ENCODE data around the gene EME2. TPM values are rescaled to one million over a fixed set of nuclear protein-coding genes. Genes with fewer than 3 reads are reported as not detected.
"Not testable (repeated sequence)": the region's sequence is repeated elsewhere in the genome, so short reads cannot be mapped to it uniquely, and the experiment has no call there.

Gene EME2
- total RNA-seq, 1 experiment from 2014 or later: 7.3 TPM

DNA sequence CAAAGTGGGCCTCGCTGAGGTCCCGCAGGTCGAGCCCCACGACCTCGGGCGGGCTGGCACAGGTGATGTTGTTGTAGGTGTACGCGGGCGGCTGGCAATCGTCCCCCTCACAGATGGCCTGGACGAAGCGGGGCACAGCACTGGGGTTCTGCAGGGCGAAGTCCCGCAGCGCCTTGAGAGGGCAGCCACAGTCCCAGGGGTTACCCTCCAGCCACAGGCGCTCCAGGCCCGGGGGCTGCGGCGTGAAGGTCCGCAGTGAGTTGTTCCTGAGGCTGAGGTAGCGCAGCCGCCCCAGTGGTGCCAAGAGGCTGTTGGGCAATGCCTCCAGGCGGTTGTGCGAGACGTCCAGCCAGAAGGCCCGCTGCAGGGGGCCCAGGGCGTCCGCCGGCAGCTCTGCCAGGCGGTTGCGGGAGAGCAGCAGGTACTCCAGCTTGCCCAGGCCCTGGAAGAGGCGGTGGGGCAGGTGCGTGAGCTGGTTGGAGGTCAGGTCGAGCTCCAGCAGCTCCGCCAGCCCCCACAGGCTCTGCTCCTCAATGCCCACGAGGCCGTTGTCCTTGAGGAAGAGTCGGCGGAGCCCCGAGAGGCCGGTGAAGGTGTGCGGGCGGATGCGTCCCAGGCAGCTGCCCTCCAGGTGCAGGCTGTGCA is 18.1 kb downstream of the EME2 start:
- no peak for DNase-seq (ENCODE audit: low read depth)

DNA sequence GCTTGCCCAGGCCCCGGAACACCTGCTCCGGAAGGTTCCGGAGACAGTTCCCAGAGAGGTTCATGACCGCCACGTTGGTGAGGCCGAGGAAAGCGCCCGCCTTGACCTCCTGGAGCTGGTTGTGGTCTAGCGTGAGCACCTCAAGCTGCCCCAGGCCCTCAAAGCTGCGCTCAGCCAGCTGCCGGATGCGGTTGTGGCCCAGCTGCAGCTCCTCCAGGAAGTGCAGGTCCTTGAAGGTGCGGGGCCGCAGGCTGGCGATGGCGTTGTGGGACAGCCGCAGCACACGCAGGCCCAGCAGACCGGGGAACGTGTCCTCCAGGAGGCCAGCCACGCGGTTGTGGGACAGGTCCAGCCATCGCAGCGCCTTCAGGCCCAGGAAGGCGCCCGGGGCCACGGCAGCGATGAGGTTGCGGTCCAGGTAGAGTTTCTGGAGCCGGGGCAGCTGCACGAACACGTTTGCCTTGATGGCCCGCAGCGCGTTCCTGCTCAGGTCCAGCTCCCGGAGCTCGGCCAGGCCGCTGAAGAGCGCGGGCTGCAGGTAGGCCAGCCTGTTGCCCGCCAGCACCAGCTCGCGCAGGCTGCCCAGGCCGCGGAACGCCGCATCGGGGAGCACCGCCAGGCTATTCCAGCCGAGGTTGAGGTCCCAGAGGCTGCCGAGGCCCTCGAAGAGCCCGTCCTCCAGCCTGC is 18.8 kb downstream of the EME2 start:
- DNase-seq (ENCODE audit: low read depth): no peak

DNA sequence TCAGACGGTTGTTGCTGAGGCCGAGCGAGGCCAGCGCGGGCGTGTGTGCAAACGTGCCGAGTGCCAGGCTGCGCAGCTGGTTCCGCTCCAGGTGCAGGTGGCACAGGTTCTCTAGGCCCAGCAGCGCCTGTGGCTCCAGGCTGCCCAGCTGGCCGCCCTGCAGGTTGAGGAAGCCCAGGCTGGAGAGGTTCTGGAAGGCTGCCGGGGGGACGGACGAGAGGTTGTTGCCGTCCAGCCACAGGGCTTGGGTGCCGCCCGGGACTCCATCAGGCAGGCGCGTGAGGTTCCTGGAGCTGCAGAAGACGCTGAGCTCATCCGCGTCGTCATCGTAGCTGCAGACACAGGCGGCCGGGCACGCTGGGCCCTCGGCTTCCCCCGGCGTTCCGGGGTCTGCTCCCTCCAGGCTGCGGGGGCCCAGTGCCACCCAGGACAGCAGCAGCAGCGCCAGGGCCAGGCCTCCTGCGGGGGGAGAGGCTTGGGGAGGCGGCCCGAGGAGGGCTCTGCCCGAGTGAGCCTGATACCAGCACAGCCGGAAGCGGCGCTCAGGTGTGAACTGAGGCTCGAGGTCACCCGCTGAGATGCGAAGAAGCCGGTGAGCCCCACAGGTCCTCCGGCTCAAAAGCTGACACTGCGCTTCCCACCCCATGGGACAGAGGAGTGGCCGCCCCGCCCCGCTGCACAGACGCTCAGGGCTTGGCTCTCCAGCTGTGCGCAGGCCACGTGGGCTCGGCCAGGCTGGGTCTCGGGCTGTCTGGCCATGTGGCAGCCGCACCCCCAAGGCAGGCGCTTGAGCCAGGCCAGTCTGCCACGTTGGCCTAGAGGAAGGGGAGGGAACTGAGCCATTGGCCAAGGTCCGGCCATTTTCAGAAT is 19.6 kb downstream of the EME2 start:
- no peak for DNase-seq (ENCODE audit: low read depth)

DNA sequence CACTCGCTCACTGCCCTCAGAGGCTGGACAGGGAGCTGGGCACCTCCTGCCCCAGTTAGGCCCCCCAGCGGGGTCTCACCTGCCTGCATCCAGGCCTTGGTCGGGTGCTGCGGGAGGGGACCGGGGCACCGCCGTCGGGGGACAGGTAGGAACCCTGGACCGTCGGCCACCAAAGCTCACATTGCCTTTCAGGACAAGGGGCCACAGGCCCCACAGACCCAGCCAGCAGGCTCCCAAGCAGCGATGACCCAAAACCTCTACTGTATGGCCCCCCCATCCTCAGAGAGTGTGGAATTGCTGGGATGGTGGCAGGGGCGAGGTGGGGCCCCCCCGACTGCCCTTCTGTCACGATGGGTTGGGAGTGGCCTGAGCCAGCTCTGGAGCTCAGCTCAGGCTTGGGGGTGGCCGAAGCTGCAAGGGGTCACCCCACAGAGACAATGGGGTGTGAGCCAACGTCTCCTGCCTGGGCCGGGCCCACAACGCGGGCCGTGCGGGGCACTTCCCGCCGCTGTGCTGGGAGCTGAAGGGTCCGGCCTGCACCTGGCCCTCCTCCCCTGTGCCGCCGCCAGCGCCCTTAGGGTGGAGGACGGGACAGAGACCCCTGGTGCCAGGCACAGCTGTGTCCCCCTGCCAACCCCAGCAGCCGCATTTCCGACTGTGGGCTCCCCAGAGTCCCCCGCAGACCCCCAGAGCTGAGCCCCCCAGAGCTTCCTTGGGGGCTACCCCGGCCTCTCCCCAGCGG is 20.4 kb downstream of the EME2 start:
- no peak for DNase-seq (ENCODE audit: low read depth)

DNA sequence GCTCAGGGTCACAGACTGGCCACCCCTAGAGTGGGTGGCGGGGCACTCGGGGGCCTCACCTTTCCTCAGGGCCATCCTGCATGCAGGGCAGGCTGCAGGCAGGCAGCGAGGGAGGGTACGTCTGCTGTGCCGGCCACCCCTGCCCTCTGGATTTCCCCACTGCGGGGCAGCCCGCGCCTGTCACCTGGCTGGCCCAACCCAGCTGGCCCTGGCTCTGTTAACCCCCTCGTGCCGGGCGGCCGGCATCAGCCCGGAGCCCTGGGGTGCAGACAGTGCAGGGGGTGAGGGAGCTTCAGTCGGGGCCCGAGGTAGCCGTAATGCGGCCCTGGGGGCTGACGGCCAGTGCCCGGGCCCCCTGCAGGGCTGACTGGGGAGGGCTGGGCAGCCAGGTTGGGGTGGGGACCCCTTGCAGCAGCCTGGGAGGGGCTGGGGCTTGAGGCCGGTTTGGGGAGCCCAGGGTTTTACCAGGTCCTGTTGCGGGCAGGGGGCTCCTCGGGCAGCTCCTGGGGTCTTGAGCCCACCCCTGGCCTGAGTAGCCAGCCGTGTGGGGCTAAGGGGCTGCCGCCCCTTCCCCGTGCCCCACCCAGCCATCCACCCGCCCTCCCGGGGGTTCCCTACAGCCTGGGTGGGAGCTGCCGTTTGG is 21.1 kb downstream of the EME2 start, which contains the start of gene IGFALS:
Gene IGFALS, minus strand, starts transcription at position 128 of the 643 bp plus-strand sequence. Its CDS starts 53 bp downstream, at position 75.
- DNase-seq (ENCODE audit: low read depth): no peak

DNA sequence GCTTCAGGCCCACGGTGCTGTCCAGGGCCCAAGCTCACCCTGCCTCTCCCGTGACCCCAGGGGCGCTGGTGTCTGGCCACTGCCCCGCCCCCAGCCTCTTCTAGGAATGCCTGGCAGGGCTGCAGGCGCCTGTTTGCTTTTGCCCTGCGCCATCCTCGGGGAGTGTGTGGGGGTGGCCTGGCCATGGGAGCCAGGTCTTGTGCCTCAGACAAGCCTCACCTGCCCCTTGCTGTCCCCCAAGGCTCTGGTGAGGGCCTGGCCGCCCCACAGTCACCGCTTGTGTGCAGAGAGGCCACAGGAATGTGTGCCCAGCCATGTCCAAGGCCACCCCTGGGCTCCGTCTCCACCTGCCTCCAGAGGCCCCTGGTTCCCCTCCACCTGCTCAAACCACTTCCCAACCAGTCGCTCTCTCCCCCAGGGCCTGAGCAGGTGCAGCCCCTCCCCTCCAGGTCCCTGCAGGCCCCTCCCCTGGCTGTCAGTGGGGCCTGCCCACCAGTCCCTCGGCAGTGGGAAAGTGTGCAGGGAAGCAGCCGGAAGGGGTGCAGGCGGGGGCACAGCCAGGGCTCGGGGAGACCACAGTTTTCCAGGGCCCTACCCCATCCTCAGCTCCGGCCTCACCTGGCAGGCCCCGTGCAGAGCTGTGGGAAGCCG is 21.7 kb downstream of the EME2 start:
- DNase-seq (ENCODE audit: low read depth): no peak

DNA sequence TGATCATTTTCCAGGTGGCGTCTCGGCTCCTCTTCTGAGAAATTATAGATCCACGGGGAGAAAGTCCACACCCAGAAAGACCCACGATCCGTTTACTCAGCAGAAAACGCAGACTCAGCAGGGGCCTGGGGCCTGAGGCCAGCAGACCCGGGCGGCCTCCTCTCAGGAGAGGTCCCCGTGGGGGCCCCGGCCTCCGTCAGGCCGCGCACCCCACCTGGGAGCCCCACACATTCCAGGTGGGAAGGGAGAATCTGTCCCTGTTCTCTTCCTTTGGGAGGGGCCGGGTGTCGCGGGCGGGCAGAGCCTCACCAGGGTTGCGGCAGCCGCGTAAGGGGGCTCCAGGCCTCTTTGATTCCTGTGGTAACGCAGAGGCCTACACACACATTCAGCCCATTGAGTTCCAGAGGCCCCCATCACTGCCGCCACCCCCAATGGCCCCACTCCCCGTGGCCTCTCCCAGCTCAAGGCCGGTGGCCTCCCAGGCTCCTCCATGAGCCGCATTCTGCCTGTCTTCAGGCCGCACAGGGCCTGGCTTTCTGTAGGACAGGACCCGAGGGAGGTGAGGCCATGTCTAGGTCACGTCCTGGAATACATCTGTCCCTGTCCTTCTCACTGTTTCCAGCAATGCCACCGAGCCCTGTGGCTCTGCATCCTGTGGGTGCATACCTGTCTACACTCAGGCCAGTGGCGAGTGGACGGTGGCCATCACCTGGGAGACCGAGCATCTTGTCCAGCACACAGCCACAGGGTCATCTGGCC is 22.5 kb downstream of the EME2 start:
- no peak for DNase-seq (ENCODE audit: low read depth)

DNA sequence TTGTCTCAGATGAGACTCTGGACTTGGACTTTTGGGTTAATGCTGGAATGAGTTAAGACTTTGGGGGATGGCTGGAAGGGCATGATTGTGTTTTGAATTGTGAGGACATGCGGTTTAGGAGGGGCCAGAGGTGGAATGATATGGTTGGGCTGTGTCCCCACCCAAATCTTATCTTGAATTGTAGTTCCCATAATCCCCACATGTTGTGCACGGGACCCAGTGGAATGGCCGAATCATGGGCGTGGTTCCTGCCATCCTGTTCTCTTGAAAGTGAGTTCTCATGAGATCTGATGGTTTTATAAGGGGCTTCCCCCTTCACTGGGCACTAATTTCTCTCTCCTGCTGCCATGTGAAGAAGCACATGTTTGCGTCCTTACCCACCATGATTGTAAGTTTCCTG is 26.7 kb downstream of the EME2 start:
- DNase-seq (ENCODE audit: low read depth): not testable (repeated sequence)

DNA sequence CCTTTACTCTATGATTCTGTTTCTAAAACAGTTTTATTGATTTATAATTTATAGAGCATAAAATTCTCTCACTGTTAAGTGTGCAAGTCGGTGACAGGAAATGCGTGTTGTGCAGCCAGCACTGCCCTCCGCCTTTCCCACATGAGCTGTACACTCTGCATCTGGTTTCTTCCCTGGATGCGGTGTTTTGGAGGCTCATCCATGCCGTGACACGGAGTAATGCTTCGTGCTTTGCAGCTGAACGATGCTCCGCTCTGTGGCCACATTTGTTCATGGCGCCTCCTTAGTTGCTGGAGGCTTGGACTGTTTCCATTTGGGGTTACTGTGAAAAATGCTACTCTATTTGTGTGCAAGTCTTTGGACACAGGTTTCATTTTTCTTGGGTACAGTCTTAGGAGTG is 28.1 kb downstream of the EME2 start:
- no peak for DNase-seq (ENCODE audit: low read depth)

DNA sequence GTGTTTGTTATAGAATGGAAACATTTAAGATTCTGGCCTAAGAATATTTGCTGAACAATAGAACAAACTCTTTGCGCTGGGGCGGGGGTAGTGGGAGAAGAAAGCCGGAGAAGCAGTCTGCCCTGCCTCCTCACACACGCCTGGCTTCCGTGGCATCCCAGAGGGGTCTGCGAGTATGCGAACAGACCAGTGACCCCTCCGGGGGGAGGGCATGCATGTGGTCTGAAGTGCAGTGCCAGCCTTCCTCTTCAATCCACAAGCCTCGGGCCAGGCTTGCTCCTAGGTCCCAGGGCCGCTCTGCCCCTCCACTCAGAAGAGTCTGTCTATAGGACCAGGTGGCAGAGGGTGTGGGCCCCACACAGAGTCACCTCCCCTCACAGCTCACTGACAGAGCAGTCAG is 35.0 kb downstream of the EME2 start:
- no peak for DNase-seq (ENCODE audit: low read depth)

DNA sequence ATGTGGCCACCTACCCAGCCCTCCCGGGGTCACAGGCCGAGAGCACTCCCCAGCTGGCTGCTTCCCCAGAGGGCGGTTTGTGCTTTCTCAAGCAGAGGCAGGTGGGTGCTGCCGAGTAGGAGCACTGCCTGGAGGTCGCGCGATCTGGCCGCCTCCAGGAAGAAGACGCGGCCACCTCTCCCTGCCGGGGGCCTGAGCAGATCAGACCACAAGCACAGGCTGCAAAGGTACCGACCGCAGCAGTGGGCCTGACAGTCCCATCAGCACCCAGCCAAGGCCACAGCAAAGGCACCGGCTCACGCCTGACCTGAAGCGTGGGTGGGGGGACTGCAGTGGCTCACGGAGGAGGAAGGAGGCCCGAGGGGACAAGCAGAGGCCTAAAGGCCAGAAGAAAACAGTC is 36.1 kb downstream of the EME2 start:
- no peak for DNase-seq (ENCODE audit: low read depth)

DNA sequence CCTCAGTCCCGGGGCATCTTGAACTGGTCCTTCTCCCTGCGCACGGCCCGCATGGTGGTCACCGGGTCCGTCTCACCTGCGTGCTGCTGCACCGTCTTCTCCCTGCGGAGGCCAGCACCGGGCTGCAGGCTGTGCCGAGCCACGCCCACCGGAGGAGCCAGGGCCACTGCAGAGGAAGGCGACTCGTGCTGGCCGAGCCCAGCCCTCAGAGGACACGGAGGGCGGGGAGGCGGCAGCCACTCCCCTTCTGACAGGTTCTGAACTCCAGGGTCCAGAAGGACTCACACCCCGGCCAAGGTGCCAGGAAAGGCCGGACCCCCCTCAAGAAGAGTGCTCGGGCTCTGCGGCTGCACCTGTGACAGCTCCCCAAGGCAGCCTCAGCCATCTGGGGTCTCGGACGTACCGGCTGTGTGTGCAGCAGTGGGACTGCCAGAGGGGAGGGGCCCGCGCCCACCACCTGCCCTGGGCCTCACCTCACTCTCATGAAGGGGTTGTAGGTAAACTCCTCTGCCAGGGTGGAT is 36.7 kb downstream of the EME2 start:
- DNase-seq (ENCODE audit: low read depth): no peak

DNA sequence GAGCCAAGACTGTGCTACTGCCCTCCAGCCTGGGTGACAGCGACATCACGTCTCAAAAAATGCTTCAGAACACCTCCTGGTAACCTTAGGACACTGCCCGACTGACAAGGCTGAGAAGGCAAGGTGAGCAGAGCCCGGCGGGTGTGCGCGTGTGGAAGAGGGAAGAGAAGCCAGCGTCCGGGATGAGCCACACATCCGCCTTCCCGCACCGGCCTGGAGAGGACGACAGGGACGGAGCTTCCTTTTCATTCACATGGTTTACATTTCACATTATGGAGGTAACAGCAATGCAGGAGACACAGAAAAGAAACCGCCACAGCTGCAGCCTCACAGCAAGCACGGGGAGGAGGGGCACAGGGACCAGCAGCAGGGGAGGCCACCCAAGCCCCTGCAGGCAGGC is 37.5 kb downstream of the EME2 start:
- DNase-seq (ENCODE audit: low read depth): no peak

DNA sequence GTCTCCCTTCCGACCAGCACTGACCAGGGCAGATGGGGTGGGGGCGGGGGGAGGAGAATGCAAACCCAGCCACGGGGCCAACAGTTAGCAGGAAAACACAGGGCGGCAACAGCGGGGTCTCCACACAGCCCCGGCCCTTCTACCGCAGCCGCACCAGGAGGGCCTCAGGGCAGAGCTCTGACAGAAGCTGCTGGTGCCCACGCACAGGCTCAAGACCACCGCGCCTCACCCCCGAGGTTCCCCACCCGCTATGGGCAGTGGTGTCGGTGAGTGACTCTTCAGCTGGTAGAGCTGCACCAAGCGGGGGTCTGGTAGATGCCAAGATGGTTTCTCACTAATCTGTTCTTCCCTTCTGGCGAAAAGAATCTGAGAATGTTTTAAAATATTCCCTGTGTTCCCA is 37.9 kb downstream of the EME2 start:
- DNase-seq (ENCODE audit: low read depth): no peak

DNA sequence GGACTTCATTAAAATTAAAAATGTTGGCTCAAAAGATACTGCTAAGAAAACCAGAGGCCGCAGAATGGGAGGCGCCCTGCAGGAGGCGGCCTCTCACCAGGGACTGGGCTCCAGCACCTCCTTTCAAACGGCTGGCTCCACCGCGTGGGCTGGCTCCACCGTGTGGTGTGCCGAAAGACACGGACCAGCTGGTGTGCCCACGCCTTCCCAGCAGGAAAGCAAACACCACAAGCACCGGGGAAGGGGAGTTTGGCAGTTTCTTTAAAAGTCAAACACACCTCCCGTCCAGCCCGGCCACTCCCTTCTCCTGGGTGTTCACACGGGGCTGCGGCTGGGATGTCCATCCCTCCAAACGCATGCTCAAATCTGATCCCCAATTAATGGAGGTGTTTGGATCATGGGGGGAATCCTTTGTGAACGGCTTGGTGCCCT is 40.1 kb downstream of the EME2 start:
- peak; percentile 12 for DNase-seq (ENCODE audit: low read depth)

DNA sequence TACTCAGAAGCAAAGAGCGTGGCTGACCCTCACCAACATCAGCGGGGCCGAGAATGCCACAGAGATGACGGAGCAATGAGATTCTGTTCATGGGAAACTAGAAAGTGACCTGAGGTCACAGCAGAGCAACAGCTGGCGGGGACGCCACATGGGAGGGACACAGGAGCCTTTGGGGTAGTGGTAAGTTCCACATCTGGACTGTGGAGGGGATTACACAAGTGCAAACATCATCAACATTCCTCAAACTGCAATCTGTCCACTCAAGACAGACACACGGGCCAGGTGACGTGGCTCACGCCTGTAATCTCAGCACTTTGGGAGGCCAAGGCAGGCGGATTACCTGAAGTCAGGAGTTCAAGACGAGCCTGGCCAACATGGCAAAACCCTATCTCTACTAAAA is 42.9 kb downstream of the EME2 start:
- DNase-seq (ENCODE audit: low read depth): no peak

DNA sequence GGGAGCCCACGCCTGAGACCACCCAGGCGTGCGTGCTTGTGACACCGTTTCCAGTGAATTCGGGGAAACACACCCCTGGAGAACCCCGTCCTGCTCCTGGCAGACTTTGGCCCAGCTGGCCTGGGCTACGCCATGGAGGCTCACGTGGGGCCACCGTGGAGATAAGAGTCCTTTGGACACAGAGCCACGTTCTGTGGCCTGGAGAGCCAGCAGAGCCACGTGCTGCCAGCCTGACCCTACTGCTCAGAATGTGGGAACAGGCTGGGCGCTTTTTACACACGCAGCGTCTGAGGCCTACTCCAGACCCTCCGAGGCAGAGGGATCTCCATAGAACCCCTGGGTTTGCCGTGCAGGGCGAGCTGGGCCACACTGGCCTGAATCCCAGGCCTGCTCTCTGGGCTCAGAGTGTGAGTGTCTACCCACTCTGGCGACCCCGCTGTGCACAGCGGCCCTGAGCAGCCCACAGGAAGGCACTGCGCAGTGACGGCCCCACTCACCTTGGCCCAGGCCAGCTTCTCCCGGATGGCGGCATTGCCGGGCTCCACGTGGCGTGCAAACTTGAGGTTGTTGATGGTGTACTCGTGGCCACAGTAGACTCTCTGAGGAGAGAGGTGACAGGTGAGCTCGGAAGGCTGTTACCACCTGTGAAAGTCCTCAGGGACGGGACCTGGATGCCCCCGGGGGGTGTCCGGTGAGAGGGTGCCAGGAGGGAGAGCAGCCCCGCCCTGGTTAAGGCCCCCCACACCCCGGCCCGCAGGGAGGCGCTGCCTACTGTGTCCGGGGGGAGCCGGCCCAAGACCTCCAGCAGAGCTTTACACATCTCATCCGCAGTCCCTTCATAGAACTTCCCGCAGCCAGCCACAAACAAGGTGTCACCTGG is 44.0 kb downstream of the EME2 start:
- no peak for DNase-seq (ENCODE audit: low read depth)

DNA sequence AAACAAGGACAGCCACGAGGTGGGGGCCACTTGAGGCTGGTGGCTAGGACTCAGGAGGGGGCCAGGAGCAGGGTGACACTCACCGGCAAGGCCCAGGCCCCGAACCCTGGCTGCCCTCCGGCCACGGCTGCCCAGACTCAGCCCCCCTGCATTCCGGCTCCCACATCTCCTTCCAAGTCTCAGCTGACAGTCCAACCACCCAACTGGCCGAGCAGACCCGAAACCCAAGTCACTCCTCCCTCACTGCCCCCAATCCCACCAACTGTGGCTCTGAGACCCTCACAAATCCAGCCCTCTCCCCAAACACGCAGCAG is 44.6 kb downstream of the EME2 start:
- no peak for DNase-seq (ENCODE audit: low read depth)

DNA sequence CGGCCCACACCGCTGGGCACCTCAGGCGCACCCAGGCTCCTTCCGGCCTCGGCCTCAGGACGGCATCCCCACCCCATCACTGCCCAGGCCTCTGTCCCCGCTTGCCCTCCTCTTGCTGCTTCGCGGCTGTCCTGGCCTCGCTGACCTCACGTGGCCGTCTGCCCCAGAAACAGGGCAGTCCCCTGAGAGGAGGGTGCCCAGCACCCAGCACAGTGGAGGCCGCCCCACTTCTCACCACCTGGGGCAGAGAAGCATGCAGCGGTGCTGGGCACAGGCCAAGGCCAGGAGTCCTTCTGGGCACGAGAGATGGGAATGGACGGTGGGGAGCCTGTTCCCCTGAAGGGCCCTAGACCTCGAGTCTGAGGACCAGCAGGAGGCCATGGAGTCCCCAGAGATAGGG is 45.1 kb downstream of the EME2 start:
- no peak for DNase-seq (ENCODE audit: low read depth)

All from HT1080 (cell line).